B cell (primary cell): ENCODE measurements around the gene CTBP2.

Source experiments
- EZH2 ChIP-seq: IDR thresholded peaks from 2 replicates; pipeline ENCODE4 v1.6.1; 2012; ENCODE audit warnings: borderline replicate concordance, low read depth, mild to moderate bottlenecking, moderate library complexity, low read length; ENCODE audit not compliant: insufficient read depth, poor library complexity, severe bottlenecking
- TF ChIP-seq, protein P1 (sequence below): fragments of 200-600 bp; IDR thresholded peaks from one replicate; pipeline ENCODE4 v1.8.0; 2022; ENCODE audit warnings: antibody characterized with exemption, mild to moderate bottlenecking

- TF ChIP-seq, protein P1, sequence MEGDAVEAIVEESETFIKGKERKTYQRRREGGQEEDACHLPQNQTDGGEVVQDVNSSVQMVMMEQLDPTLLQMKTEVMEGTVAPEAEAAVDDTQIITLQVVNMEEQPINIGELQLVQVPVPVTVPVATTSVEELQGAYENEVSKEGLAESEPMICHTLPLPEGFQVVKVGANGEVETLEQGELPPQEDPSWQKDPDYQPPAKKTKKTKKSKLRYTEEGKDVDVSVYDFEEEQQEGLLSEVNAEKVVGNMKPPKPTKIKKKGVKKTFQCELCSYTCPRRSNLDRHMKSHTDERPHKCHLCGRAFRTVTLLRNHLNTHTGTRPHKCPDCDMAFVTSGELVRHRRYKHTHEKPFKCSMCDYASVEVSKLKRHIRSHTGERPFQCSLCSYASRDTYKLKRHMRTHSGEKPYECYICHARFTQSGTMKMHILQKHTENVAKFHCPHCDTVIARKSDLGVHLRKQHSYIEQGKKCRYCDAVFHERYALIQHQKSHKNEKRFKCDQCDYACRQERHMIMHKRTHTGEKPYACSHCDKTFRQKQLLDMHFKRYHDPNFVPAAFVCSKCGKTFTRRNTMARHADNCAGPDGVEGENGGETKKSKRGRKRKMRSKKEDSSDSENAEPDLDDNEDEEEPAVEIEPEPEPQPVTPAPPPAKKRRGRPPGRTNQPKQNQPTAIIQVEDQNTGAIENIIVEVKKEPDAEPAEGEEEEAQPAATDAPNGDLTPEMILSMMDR, result no peak
- no peak for TF ChIP-seq EZH2
These were observed 42.3 kb downstream of the CTBP2 start for GRCh38 chr10:125118011-125118611.
